Activated T-helper 1 cell treated with anti-CD3 and anti-CD28 coated beads, Interleukin-2, amount 50 U/mL, for 16 hours (primary cell): ENCODE data around the gene MAMDC4.

Experiments used
- DNase-seq, 2 donors: peaks; one replicate each; pipeline ENCODE4 v3.0.0-alpha.2; 2020; ENCODE audit warnings: low read depth in 1 of 2, low spot score in 1 of 2

MAMDC4 gene

GRCh38 chr9:136849038-136849959 lies 2.8 kb upstream of the MAMDC4 start, which contains the start of gene PHPT1:
Gene PHPT1 (plus strand): TSS chr9:136849409. CDS start chr9:136849431, 22 bp downstream.
- DNase-seq: peak; percentile 89 to 92

GRCh38 chr9:136849960-136850865 lies 1.9 kb upstream of the MAMDC4 start:
- DNase-seq: no peak

- DNase-seq: no peak
These were observed 1.0 kb upstream of the MAMDC4 start for GRCh38 chr9:136850866-136851775.

- DNase-seq: no peak
These were observed 784 bp downstream of the MAMDC4 start for GRCh38 chr9:136852664-136853595.

GRCh38 chr9:136853596-136854112 lies 1.5 kb downstream of the MAMDC4 start:
- DNase-seq: no peak

GRCh38 chr9:136854113-136854841 lies 2.1 kb downstream of the MAMDC4 start:
- no peak for DNase-seq

GRCh38 chr9:136854842-136855460 lies 2.8 kb downstream of the MAMDC4 start:
- no peak for DNase-seq

- no peak for DNase-seq
These were observed 3.4 kb downstream of the MAMDC4 start for GRCh38 chr9:136855461-136856078.

- no peak for DNase-seq
These were observed 3.9 kb downstream of the MAMDC4 start for GRCh38 chr9:136856079-136856476.

GRCh38 chr9:136856541-136857141 lies 4.5 kb downstream of the MAMDC4 start:
- no peak for DNase-seq

- DNase-seq: no peak
These were observed 5.0 kb downstream of the MAMDC4 start for GRCh38 chr9:136857166-136857565.

GRCh38 chr9:136857581-136858412 lies 5.7 kb downstream of the MAMDC4 start:
- no peak for DNase-seq

- DNase-seq: no peak
These were observed 6.3 kb downstream of the MAMDC4 start for GRCh38 chr9:136858452-136858843.

- DNase-seq: peak in 1 of 2 donors; percentile 0
These were observed 7.0 kb downstream of the MAMDC4 start for GRCh38 chr9:136858844-136859757.

- DNase-seq: no peak
These were observed 8.4 kb downstream of the MAMDC4 start for GRCh38 chr9:136860529-136860928.
